Tibial nerve (tissue), 4 donors: ENCODE data around the gene DGCR6L. TPM values are rescaled to one million over a fixed set of nuclear protein-coding genes. Genes with fewer than 3 reads are reported as not detected.
"Not testable (repeated sequence)": the region's sequence is repeated elsewhere in the genome, so short reads cannot be mapped to it uniquely, and the experiment has no call there.

ENCODE experiments used
- DNase-seq, 2 donors: peaks; one replicate each; pipeline ENCODE4 v3.0.0-alpha.2; 2019; ENCODE audit warnings: low spot score in 2 of 2
- H3K27ac ChIP-seq, 4 donors: fragments of 200-600 bp; sonication (generic) in 3 of 4; one replicate each; pipeline ENCODE4 v1.5.1; 2017 to 2019; ENCODE audit warnings: mild to moderate bottlenecking in 1 of 4
- H3K27me3 ChIP-seq, 2 donors: fragments of 200-600 bp; sonication (generic) in 1 of 2; one replicate each; pipeline versions ENCODE4 v1.5.1 to v1.6.0; 2017 to 2019
- H3K36me3 ChIP-seq, 3 donors: fragments of 200-600 bp; sonication (generic); one replicate each; pipeline ENCODE4 v1.5.1; 2018 to 2019
- H3K4me1 ChIP-seq, 4 donors: fragments of 200-600 bp; sonication (generic) in 3 of 4; one replicate each; pipeline ENCODE4 v1.5.1; 2017 to 2019
- H3K4me3 ChIP-seq, 4 donors: fragments of 200-600 bp; sonication (generic) in 3 of 4; one replicate each; pipeline ENCODE4 v1.5.1; 2017 to 2019; ENCODE audit warnings: mild to moderate bottlenecking in 1 of 4, moderate library complexity in 1 of 4
- H3K9me3 ChIP-seq, 4 donors: fragments of 200-600 bp; sonication (generic) in 3 of 4; one replicate each; pipeline ENCODE4 v1.5.1; 2017 to 2019
- CTCF ChIP-seq, 5 experiments: fragments of 200-600 bp in 3 of 5; fragments of 450-650 bp in 2 of 5; sonication (generic) in 3 of 5; IDR thresholded peaks; one replicate each; pipeline ENCODE4 v1.5.1; 2016 to 2019; ENCODE audit warnings: antibody characterized with exemption in 5 of 5, mild to moderate bottlenecking in 3 of 5, moderate library complexity in 2 of 5
- EP300 ChIP-seq, 2 donors: sonication (generic); formaldehyde crosslinking; IDR thresholded peaks; one replicate each; pipeline ENCODE4 v1.6.1; 2017; ENCODE audit warnings: antibody characterized with exemption in 2 of 2, mild to moderate bottlenecking in 1 of 2
- POLR2A ChIP-seq, 2 donors: fragments of 450-650 bp; IDR thresholded peaks; one replicate each; pipeline ENCODE4 v1.6.1; 2017; ENCODE audit warnings: antibody characterized with exemption in 2 of 2, mild to moderate bottlenecking in 2 of 2, moderate library complexity in 2 of 2
- WGBS, 2 donors: methylation state at CpG; one replicate each; pipeline ENCODE4 v1.1.5; 2018; 5-methylcytosine and 5-hydroxymethylcytosine counted together
- total RNA-seq, 4 donors: library from RNA; depleted of rRNA; stranded (reverse); fragments of >200 nt; gene quantifications; one replicate each; pipeline ENCODE4 v1.1.0, GENCODE V29; 2016

The DGCR6L gene
- total RNA-seq, 4 donors from 2014 or later = 57.6 to 87.9 (median 66.8) TPM

- Histone ChIP-seq H3K4me1 (peaks cover 0 to 12% (median 0%) of the 10 kb centered on the region in 4 donors), H3K27me3 (no peaks in the 10 kb centered on the region), H3K36me3 (peaks cover 0 to 30% (median 0%) of the 10 kb centered on the region in 3 donors), H3K4me3 (no peak overlapping the region), H3K9me3 (no peaks in the 10 kb centered on the region), H3K27ac (no peak overlapping the region)
- DNase-seq = no peak
- WGBS, 2 donors = 79 to 84% methylated on average over 11 to 14 of the region's 14 CpGs
- no peak for TF ChIP-seq POLR2A (IDR thresholded peaks at IDR 0.05)
- no peak for TF ChIP-seq EP300 (IDR thresholded peaks at IDR 0.05)
- no peak for TF ChIP-seq CTCF (IDR thresholded peaks at IDR 0.05)
Observed at GRCh38 chr22:20312396-20313191, 7.3 kb downstream of the DGCR6L start.

GRCh38 chr22:20311249-20312062, 8.4 kb downstream of the DGCR6L start:
- not testable (repeated sequence) for H3K4me3 ChIP-seq, H3K27ac ChIP-seq, H3K27me3 ChIP-seq, DNase-seq, H3K4me1 ChIP-seq, H3K9me3 ChIP-seq
- peaks cover 0 to 30% (median 0%) of the 10 kb centered on the region in 3 donors for H3K36me3 ChIP-seq
- WGBS, 2 donors = 81 to 83% methylated on average over 12 to 16 of the region's 20 CpGs

- 78 to 91% methylated on average over 5 of the region's 6 CpGs for WGBS, 2 donors
- not testable (repeated sequence) for H3K27me3 ChIP-seq, H3K27ac ChIP-seq, DNase-seq, H3K9me3 ChIP-seq, H3K4me1 ChIP-seq, H3K4me3 ChIP-seq
- peaks cover 0 to 25% (median 0%) of the 10 kb centered on the region in 3 donors for H3K36me3 ChIP-seq
Observed at GRCh38 chr22:20310773-20311172, 9.1 kb downstream of the DGCR6L start.

GRCh38 chr22:20310180-20310579, 9.7 kb downstream of the DGCR6L start:
- not testable (repeated sequence) for DNase-seq, H3K27ac ChIP-seq, H3K4me3 ChIP-seq, H3K4me1 ChIP-seq, H3K27me3 ChIP-seq, H3K9me3 ChIP-seq
- H3K36me3 ChIP-seq = peaks cover 0 to 19% (median 0%) of the 10 kb centered on the region in 3 donors
- 89% methylated on average over 5 of the region's 7 CpGs; no CpG with 5 or more reads in 1 of the 2 donors for WGBS, 2 donors

GRCh38 chr22:20308806-20309650, 10.8 kb downstream of the DGCR6L start:
- WGBS, 2 donors = 80 to 89% methylated on average over 18 to 19 of the region's 22 CpGs
- not testable (repeated sequence) for DNase-seq, H3K4me1 ChIP-seq, H3K4me3 ChIP-seq, H3K9me3 ChIP-seq, H3K27me3 ChIP-seq, H3K27ac ChIP-seq, H3K36me3 ChIP-seq

GRCh38 chr22:20307448-20308447, 12.1 kb downstream of the DGCR6L start:
- not testable (repeated sequence) for H3K36me3 ChIP-seq, DNase-seq, H3K4me1 ChIP-seq, H3K27me3 ChIP-seq, H3K27ac ChIP-seq, H3K9me3 ChIP-seq, H3K4me3 ChIP-seq
- 71 to 86% methylated on average over 8 to 9 of the region's 14 CpGs for WGBS, 2 donors

GRCh38 chr22:20306646-20307447, 13.0 kb downstream of the DGCR6L start:
- 84 to 91% methylated on average over 14 to 15 of the region's 21 CpGs for WGBS, 2 donors
- H3K4me3 ChIP-seq, DNase-seq, H3K36me3 ChIP-seq, H3K4me1 ChIP-seq, H3K27ac ChIP-seq, H3K9me3 ChIP-seq: not testable (repeated sequence)
- H3K27me3 ChIP-seq = peaks cover 0 to 13% of the 10 kb centered on the region in 2 donors
